GM21576 (cell line): ENCODE measurements around the gene PXMP2.

ENCODE experiments used
- ATAC-seq: cut with Tn5 transposase; IDR thresholded peaks from one replicate; pipeline ENCODE4 v1.9.1; 2021; ENCODE audit warnings: mild to moderate bottlenecking, moderate library complexity; ENCODE audit not compliant: unreplicated experiment

PXMP2 gene

DNA sequence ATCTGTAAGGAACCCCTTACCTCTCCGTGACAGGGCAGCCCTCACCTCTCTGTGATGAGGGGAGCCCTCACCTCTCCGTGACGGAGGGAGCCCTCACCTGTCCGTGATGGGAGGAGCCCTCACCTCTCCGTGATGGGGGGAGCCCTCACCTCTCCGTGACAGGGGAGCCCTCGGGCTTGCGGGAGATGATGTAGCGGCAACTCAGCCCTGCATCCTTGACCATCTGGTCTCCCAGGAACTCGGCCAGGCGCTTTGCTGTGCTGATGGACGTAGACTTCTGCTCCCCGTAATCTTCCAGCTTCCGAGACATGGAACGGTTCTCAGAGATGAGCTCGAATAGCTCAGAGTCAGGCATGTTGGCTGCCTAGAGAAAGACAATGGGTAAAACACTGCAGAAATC, 28.2 kb upstream of the PXMP2 start:
- no peak for ATAC-seq

DNA sequence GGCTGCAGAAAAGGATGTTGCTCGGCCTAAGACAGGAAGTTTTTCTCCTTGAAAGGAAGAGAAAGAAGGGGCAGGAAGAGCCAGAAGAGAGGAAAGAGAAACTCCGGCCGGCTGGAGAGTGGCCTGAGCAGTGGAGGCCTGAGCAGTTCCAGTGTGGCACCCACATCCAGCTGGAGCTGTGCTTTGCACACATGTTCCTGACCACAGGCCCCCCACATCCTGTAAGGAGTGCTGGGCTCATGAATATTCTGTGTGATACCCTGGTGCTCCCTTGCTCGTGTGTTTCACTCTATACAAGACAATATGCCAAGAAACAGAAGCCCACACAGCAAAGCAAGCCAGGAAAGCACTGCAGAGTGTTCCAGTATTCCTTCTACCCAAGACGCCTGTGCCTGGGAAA, 27.3 kb upstream of the PXMP2 start:
- ATAC-seq = no peak

DNA sequence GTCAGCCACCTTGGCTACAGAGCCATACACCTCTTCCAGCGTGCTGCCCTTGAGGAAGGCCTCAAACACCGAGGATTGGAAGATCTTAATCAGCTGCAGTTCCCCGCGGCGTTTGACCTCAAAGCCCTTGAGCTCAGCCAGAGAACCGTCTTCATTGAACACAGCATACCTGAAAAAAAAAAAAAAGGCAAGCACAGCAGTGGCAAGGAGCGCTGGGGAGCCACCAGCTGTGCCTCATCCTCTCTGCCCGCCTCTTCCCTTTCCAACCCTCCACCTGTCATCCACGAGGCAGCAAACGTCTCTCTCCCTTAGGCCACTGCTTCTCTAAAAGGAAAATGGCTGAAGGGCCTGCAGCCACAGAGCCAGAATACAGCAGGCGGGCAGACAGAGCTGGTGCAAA, 26.4 kb upstream of the PXMP2 start:
- no peak for ATAC-seq

DNA sequence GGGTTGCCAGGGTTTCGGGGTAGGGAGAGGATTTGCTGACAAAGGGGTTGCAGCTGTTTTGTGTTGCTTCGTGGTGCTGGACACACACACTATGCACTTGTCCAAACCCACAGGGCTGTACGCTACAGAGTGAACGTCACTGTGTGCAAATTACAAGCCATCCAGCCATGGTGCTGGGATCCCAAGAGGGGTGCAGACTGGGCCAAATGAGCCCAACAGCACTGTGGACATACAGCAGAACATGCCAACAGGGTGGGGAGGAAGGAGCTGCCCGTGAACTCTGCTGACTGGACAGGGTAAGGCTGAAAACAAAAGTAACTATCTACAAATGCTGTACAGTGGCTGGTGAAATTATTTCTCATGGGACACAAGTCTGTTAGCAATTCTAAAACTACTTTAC, 25.4 kb upstream of the PXMP2 start:
- ATAC-seq = no peak

DNA sequence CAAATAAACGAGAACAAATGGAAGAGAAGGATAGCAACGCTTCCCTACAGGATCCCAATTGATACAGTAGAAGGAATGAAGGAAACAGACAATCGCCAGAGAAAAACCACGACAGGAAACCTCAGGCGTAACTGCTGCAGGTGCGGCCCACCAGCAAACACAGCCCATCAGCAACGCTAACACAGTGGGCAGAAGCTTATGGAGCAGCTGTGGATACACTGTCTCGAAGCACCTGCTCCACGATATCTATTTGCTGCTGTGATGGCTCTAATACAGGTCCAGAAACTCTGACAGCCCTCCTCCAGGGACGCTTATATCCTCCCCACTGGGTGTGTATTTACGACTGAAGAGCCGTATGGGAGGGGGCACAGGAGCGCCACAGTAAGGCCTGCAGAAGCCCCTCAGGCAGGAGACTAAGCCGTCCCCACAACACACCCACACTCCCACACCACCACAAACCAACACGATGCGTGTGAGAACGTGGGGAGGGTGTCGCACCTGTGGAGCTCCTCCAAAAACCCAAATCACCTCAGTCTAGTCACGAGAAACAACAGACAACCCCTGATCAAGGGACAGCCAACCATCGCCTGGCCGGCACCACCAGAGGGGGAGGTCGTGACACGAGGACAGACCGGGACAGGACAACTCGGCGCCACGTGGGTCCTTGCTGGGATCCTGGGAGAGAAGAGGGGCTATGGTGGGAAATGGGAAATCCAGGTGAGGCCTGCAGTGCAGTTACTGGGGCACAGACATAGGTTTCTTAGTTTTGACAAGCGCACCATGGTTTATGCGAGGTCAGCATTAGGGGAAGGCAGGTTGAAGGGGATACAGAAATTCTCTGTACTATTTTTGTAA, 24.3 kb upstream of the PXMP2 start:
- ATAC-seq = no peak

DNA sequence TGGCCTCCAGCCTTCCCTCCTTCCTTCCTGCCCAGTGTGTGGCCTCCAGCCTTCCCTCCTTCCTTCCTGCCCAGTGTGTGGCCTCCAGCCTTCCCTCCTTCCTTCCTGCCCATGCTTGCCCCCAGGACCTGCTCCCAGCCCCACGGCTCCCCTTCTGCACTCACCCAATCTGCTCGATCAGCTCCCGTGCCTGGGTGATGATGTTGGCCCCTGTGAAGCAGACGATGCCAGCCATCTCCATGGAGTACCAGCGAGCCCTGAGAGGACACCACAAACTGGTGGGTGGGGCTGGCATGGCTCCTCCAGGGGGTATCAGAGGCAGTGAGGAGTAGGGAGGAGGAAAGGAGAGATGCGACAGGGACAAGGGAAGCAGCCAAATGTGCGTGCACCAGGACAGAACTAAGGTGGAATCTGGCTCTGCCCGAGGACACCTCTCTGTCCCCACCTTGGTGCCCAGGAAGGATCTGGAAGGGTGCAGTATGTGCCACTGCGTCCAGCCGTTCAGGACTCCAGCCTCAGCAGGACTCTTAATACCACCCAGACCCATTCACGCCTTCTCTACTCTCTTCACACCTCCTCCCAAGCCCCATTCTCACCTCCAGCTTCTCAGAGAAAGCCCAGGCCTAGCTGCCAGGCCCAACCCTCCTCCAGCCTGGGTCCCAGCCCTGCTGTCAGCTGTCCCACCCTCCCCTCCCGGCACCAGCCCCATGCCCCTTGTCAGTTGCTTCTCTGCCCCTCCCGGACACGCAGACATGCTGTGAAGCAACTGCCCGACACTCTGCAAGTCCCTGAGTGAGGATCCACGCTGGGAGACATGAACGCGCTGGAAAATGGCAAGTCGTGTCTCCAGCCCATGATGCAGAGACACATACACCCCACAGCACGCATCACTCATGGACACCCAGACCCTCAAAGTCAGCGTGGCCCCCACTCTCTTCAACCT, 22.9 kb upstream of the PXMP2 start:
- no peak for ATAC-seq

DNA sequence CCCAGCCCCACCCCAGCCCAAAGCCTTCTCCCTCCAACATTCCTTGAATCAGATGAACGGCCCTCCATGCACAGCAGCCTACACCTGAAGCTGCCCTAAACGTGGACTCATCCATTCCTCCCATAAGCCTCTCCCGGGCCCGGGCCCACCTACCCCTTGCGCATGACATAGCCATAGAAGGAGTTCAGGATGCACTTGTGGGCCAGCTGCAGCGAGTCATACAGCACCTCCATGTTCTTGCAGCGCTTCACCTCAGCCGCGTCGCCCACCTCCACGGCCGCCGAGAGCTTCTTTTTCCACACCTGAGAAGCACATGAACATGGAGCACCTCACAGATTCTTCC, 22.3 kb upstream of the PXMP2 start:
- no peak for ATAC-seq

DNA sequence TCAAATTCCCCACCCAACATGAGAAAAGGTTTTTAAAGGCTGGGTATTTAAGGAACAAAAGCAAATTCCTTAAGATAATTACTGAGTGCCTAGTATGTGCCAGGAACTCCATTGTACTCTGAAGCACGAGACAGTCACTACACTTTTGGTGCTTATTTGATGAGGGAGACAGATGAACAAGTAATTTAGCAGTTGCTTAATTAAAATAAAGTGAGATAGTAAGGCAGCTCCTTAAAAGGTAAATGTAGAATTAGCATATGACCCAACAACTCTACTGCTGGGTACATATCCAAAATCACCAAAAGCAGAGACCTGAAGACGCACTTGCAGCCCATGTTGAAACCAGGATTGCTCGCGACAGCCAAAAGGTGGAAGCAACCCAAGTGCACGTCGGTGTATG, 21.6 kb upstream of the PXMP2 start:
- ATAC-seq = no peak

DNA sequence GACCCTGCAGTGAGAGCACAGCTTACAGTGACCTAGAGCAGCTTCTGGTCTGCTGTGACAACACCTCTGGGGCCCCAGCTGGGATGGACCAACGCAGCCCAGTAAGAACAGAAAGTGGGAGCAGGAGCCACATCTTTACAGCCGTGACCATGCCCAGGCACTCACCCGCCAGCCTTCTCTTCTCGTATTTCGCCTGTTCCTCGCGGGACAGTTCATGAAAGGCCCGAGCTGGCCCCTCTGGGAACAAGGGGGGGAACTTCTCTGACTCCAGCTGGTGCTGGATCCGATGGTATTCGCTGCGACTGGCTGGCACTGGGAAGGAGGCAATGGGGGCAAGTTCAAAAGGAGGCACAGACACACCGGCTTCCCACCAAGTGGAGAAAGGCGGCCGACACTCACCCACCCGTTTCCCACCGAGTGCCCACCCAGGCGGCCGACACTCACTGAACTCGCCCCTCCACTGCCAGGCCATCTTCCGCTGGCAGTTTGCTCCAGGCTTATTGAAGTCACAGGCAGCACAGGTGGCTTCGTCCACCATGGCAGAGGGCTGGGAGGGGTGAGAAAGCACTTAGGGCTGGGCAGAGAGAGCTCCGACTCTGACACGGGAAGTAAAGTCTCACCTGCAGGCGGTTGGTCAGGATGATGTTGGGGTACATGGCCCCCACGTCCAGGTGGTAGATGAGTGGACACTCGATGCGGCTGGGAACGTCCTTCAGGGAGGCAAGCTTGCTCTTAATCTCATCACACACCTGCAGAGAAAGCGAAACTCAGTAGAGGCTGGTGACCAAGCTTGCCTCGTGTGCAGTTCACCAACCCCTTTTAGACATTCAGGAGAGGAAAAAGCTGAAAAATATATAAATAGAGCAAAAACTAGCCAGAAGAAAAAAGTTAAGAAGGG, 18.9 kb upstream of the PXMP2 start:
- no peak for ATAC-seq

DNA sequence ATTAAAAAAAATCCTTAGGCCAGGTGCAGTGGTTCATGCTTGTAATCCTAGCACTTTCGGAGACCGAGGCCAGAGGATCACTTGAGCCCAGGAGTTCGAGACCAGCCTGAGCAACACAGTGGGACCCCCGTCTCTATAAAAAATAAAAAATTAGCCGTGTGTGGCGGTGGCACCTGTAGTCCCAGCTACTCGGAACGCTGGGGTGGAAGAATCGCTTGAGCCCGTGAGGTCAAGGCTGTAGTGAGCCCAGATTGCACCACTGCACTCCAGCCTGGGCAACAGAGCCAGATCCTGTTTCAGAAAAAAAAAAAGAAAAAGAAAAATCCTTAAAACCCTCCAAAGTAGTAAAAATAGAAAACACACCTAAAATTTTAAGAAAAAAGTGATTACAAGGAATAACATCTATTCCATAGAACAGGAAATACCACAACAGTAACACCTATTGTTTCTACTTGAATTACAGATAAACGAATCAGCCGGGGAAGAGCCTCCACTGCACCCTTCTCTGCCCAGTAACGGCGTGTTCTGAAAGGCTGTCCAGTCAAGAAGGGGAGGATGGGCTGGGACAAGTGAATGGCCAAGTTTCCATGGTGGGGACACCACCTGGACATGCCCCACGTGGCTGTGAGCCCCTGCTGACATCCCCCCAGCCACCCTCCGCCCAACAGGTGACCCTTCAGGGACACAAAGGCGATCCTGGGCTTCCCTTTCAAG, 18.1 kb upstream of the PXMP2 start:
- ATAC-seq = no peak

DNA sequence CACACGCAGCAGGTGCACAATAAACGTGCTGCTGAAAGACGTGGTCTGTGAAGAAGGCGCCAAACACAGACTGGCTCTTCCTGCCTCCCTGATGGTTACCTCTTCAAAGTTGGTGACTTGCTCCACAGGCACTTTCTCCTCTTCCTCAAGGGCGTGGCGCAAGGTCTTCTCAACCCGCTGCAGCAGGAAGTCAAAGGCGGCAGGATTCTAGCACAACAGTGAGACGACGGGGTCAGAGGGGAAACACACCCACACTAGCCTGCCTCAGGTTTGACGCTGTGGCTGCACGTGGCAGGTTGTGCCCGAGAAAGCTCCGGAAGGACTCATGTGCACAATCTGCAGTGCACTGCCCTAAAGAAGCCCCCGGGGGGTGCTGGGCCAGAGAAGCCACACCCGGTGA, 15.3 kb upstream of the PXMP2 start:
- ATAC-seq = no peak

DNA sequence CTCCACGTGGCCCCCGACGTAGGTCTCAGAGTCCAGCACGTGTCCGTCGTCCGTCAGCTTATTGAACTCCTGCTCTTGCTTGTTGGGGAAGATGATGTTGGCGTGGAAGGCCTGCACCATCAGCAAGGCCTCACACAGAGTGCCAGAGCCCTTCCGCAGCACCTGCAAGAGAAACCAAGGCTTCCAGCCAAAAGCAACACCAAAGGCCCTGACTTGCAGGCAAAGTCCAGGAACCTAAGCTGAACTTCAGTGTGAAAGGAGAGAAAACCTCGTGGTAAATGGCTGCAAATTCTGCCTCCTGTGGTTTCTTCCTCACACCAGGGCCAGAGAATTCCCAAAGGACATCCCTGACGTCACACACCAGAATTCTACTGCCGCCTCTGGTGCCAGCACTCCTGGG, 14.7 kb upstream of the PXMP2 start:
- no peak for ATAC-seq

DNA sequence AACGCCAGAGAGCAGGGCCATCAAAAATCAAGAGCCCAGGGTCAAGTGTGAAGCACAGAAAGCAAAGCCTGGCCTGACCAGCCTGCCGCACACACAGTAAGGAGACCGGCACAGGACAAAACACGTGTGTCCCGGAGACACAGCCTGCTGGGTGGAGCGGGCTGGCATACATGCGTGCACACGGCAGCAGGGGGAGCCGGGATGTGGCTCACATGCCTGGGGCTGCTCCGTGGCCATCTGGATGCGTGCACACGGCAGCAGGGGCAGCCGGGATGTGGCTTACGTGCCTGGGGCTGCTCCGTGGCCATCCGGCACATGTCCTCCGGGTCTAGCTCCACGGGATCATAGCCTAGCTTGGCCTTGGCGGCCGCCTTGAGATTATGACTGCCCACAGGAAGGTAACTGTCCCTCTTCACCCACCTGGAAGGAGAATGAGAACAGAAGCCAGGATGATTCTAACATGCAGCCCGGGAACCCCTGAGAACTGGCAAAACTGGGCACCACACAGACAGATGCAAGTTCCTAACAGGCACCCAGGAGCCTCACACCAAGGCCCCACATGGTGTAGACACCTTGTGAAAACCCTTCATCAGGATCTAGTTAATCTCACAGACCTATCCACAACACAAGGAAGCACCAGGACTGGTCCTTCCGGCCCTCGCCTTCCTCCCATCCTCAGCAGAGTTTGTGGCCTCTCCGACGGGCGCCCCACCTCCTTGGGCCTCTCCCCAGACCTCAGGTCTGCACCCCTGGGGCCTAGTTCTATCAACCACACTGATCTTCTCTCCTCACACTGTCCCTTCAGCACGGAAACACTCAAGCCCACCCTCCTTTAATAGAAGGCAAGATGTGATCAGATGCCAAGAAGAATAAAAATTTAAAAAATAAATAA, 13.9 kb upstream of the PXMP2 start:
- ATAC-seq = no peak

DNA sequence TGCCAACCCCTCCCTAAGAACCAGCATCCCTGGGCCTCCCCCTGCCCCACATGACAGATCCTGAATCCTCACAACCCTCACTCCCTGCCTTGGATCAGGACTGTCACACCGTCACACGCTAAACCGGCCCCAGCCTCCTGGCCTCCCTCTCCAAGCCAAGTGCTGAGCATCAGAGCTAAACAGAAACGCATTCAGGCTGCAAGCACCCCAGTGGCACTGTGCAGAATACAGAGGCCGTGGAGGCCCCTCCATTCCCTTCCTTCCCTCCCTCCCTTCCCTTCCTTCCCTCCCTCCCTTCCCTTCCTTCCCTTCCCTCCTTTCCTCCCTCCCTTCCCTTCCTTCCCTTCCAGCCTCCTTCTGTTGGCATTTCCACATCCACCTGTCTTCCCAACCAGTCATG, 12.8 kb upstream of the PXMP2 start:
- ATAC-seq = no peak

DNA sequence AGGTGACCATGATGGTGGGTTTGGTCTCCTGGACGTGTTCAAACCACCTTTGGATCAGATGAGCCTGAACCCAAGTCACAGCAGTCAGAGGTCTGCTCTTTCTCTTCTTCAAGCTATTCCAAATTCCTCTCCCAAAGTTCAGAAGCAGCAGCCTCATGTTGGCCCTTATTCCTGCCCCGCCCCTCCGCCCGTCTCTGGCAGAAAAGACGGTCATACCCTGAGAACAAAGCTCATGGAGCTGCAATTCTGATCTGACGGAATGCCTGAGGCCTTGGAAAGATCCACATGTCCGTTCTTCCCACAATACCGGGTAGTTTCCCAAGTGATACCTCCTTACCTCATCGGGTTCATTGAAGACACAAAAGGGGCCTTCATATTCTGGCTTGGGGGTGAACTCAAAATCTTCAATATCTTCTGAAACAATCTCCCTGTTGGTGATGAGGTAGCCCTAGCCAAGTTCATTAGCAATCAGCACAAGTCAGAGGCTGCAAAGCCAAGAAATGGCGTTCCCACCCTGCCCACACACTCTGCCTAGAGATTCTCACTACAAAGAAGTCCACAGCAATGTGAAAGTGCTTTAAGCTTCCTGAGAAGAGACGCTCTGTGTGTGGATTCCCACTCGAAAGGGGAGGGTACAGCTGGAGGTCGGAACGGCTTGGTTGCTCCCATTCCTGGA, 11.5 kb upstream of the PXMP2 start:
- ATAC-seq = no peak

DNA sequence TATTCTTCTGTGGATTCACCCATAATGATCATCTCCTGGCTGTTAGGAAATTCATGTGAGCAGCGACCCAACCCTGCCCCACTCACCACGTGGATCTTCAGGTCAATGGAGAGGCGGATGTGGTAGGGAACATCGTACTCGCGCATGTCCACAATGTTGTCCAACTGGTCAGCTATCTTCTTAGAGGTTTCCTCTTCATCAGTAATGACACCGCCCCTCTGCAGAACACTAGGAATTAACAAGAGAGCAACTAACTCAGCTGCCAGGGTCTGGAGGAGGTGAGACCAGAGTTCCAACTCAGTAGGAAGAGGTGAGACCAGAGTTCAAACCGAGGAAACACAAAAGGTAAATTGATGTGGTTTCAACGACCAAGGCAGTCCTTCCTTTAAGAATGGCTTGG, 9.9 kb upstream of the PXMP2 start:
- no peak for ATAC-seq

DNA sequence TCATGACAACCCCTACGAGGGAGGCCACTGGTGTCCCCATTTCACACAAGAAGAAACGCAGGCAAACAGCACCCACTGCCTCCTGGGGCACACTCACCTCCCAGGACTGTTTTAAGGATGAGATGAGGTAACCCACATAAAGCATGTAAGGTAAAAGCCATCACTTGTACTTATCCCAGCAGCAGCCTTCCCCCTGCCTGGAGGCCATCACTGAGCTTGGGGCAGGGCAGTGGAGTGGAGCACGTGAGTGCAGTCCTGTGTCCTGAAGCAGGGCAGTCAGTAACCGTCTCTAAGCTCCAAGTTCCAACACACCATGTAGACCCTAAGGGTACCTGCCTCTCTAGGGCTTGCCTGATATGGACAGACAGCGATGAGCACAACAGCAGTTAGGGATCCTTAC, 2.0 kb upstream of the PXMP2 start:
- no peak for ATAC-seq

DNA sequence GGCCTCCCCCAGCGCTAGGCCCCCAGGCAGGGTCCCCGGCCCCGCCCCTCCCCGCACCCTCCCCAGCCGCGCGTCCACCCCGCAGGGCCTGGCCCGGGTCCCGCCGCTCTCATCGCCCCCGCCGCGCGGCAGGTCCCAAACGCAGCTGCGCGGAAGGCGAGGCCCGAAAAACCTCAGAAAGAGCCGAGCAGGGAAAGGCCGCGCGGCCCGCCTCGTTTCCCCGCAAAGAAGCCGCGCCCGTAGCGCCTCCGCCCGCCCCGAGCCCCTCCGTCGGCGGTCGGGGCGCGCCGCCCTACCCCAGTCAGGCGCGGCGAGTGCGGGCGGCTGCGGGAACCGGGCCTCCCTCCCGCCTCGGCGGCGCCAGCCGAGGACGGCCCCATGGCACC, 569 bp upstream of the PXMP2 start:
- ATAC-seq = peak; percentile 42

DNA sequence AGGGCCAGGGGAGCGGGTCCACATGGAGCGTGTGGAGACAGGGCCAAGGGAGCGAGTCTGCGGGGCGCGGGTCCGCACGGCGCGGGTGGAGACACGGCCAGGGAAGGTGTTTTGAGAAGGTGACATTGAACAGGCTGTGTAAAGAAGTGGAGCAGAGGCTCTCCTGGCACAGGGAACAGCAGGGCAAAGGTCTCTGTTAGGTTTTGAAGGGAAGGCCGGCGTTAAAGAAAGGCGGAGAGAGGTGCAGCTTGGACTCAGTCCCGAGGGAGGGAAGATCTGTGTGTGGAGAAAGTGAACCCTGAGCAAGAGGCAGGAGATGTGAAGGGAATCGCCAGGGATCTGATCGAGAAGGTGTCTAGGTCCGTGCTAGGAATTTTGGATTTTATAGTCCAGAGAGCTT, 1.8 kb downstream of the PXMP2 start:
- ATAC-seq = no peak
